ENCODE measurements around the gene NTSR2. TPM values are rescaled to one million over a fixed set of nuclear protein-coding genes. Genes with fewer than 3 reads are reported as not detected.

Gene NTSR2
- polyA plus RNA-seq, 4 donors: 0.06 TPM; not detected in 3

- H3K4me3 ChIP-seq (ENCODE audit: low read depth in 1 of 3, low read length in 3 of 3): no peak overlapping the region
- WGBS, 3 donors: 79 to 92% (median 79%) methylated on average over 2 of the region's 2 CpGs
- H3K36me3 ChIP-seq (ENCODE audit: control insufficient read depth in 3 of 3, insufficient read depth in 2 of 3, low read depth in 1 of 3, low read length in 3 of 3): no peaks in the 10 kb centered on the region
- no peaks in the 10 kb centered on the region for H3K9me3 ChIP-seq (ENCODE audit: control insufficient read depth in 2 of 2, insufficient read depth in 1 of 2, low read depth in 1 of 2, low read length in 1 of 2)
- DNase-seq (no peak), FAIRE-seq (no peak)
- no peaks in the 10 kb centered on the region for H3K4me1 ChIP-seq (ENCODE audit: control insufficient read depth in 3 of 3, insufficient read depth in 2 of 3, low read depth in 1 of 3, low read length in 2 of 3)
- no peak overlapping the region for H3K27ac ChIP-seq (ENCODE audit: low read depth in 1 of 3, low read length in 2 of 3)
- peaks cover 0 to 8% (median 0%) of the 10 kb centered on the region in 3 donors for H3K27me3 ChIP-seq (ENCODE audit: control insufficient read depth in 3 of 3, insufficient read depth in 3 of 3, low read length in 3 of 3)
Measured at GRCh38 chr2:11712866-11713265, 42.9 kb upstream of the NTSR2 start.

- FAIRE-seq (no peak), DNase-seq (no peak)
- Histone ChIP-seq H3K27ac (ENCODE audit: low read depth in 1 of 3, low read length in 2 of 3) (no peak overlapping the region), H3K4me3 (ENCODE audit: low read depth in 1 of 3, low read length in 3 of 3) (no peak overlapping the region), H3K27me3 (ENCODE audit: control insufficient read depth in 3 of 3, insufficient read depth in 3 of 3, low read length in 3 of 3) (peaks cover 0 to 8% (median 0%) of the 10 kb centered on the region in 3 donors), H3K4me1 (ENCODE audit: control insufficient read depth in 3 of 3, insufficient read depth in 2 of 3, low read depth in 1 of 3, low read length in 2 of 3) (no peaks in the 10 kb centered on the region), H3K36me3 (ENCODE audit: control insufficient read depth in 3 of 3, insufficient read depth in 2 of 3, low read depth in 1 of 3, low read length in 3 of 3) (no peaks in the 10 kb centered on the region), H3K9me3 (ENCODE audit: control insufficient read depth in 2 of 2, insufficient read depth in 1 of 2, low read depth in 1 of 2, low read length in 1 of 2) (no peaks in the 10 kb centered on the region)
- WGBS, 3 donors: 77 to 83% (median 81%) methylated on average over 8 of the region's 8 CpGs
Measured at GRCh38 chr2:11711751-11712150, 41.8 kb upstream of the NTSR2 start.

GRCh38 chr2:11711354-11711716 lies 41.3 kb upstream of the NTSR2 start:
- Histone ChIP-seq H3K4me1 (ENCODE audit: control insufficient read depth in 3 of 3, insufficient read depth in 2 of 3, low read depth in 1 of 3, low read length in 2 of 3) (no peaks in the 10 kb centered on the region), H3K27ac (ENCODE audit: low read depth in 1 of 3, low read length in 2 of 3) (no peak overlapping the region), H3K36me3 (ENCODE audit: control insufficient read depth in 3 of 3, insufficient read depth in 2 of 3, low read depth in 1 of 3, low read length in 3 of 3) (no peaks in the 10 kb centered on the region), H3K27me3 (ENCODE audit: control insufficient read depth in 3 of 3, insufficient read depth in 3 of 3, low read length in 3 of 3) (peaks cover 0 to 8% (median 0%) of the 10 kb centered on the region in 3 donors), H3K4me3 (ENCODE audit: low read depth in 1 of 3, low read length in 3 of 3) (no peak overlapping the region), H3K9me3 (ENCODE audit: control insufficient read depth in 2 of 2, insufficient read depth in 1 of 2, low read depth in 1 of 2, low read length in 1 of 2) (no peaks in the 10 kb centered on the region)
- DNase-seq (no peak), FAIRE-seq (no peak)
- 56 to 82% (median 75%) methylated on average over 1 of the region's 1 CpG for WGBS, 3 donors

GRCh38 chr2:11710632-11711353 lies 40.8 kb upstream of the NTSR2 start:
- peaks cover 0 to 4% (median 0%) of the 10 kb centered on the region in 3 donors for H3K27me3 ChIP-seq (ENCODE audit: control insufficient read depth in 3 of 3, insufficient read depth in 3 of 3, low read length in 3 of 3)
- H3K4me3 ChIP-seq (ENCODE audit: low read depth in 1 of 3, low read length in 3 of 3): no peak overlapping the region
- no peaks in the 10 kb centered on the region for H3K36me3 ChIP-seq (ENCODE audit: control insufficient read depth in 3 of 3, insufficient read depth in 2 of 3, low read depth in 1 of 3, low read length in 3 of 3)
- no peaks in the 10 kb centered on the region for H3K9me3 ChIP-seq (ENCODE audit: control insufficient read depth in 2 of 2, insufficient read depth in 1 of 2, low read depth in 1 of 2, low read length in 1 of 2)
- no peak overlapping the region for H3K27ac ChIP-seq (ENCODE audit: low read depth in 1 of 3, low read length in 2 of 3)
- no peaks in the 10 kb centered on the region for H3K4me1 ChIP-seq (ENCODE audit: control insufficient read depth in 3 of 3, insufficient read depth in 2 of 3, low read depth in 1 of 3, low read length in 2 of 3)
- FAIRE-seq: no peak
- no peak for DNase-seq
- 45 to 56% (median 54%) methylated on average over 3 of the region's 3 CpGs for WGBS, 3 donors

- no peak for FAIRE-seq
- Histone ChIP-seq H3K4me3 (ENCODE audit: low read depth in 1 of 3, low read length in 3 of 3) (no peak overlapping the region), H3K4me1 (ENCODE audit: control insufficient read depth in 3 of 3, insufficient read depth in 2 of 3, low read depth in 1 of 3, low read length in 2 of 3) (no peaks in the 10 kb centered on the region), H3K27me3 (ENCODE audit: control insufficient read depth in 3 of 3, insufficient read depth in 3 of 3, low read length in 3 of 3) (peaks cover 0 to 3% (median 0%) of the 10 kb centered on the region in 3 donors), H3K27ac (ENCODE audit: low read depth in 1 of 3, low read length in 2 of 3) (no peak overlapping the region), H3K9me3 (ENCODE audit: control insufficient read depth in 2 of 2, insufficient read depth in 1 of 2, low read depth in 1 of 2, low read length in 1 of 2) (no peaks in the 10 kb centered on the region), H3K36me3 (ENCODE audit: control insufficient read depth in 3 of 3, insufficient read depth in 2 of 3, low read depth in 1 of 3, low read length in 3 of 3) (no peaks in the 10 kb centered on the region)
- WGBS, 3 donors: 45 to 79% (median 53%) methylated on average over 3 of the region's 3 CpGs
- no peak for DNase-seq
Measured at GRCh38 chr2:11710210-11710609, 40.2 kb upstream of the NTSR2 start.

- DNase-seq (no peak), FAIRE-seq (no peak)
- H3K4me3 ChIP-seq (ENCODE audit: low read depth in 1 of 3, low read length in 3 of 3): no peak overlapping the region
- no peak overlapping the region for H3K27ac ChIP-seq (ENCODE audit: low read depth in 1 of 3, low read length in 2 of 3)
- no peaks in the 10 kb centered on the region for H3K36me3 ChIP-seq (ENCODE audit: control insufficient read depth in 3 of 3, insufficient read depth in 2 of 3, low read depth in 1 of 3, low read length in 3 of 3)
- H3K9me3 ChIP-seq (ENCODE audit: control insufficient read depth in 2 of 2, insufficient read depth in 1 of 2, low read depth in 1 of 2, low read length in 1 of 2): no peaks in the 10 kb centered on the region
- no peaks in the 10 kb centered on the region for H3K4me1 ChIP-seq (ENCODE audit: control insufficient read depth in 3 of 3, insufficient read depth in 2 of 3, low read depth in 1 of 3, low read length in 2 of 3)
- H3K27me3 ChIP-seq (ENCODE audit: control insufficient read depth in 3 of 3, insufficient read depth in 3 of 3, low read length in 3 of 3): peaks cover 0 to 3% (median 0%) of the 10 kb centered on the region in 3 donors
- WGBS, 3 donors: 91 to 93% (median 92%) methylated on average over 8 of the region's 8 CpGs
Measured at GRCh38 chr2:11709293-11709692, 39.3 kb upstream of the NTSR2 start.

GRCh38 chr2:11708106-11708505 lies 38.1 kb upstream of the NTSR2 start:
- H3K36me3 ChIP-seq (ENCODE audit: control insufficient read depth in 3 of 3, insufficient read depth in 2 of 3, low read depth in 1 of 3, low read length in 3 of 3): no peaks in the 10 kb centered on the region
- FAIRE-seq (no peak), DNase-seq (no peak)
- H3K4me3 ChIP-seq (ENCODE audit: low read depth in 1 of 3, low read length in 3 of 3): no peak overlapping the region
- no peaks in the 10 kb centered on the region for H3K9me3 ChIP-seq (ENCODE audit: control insufficient read depth in 2 of 2, insufficient read depth in 1 of 2, low read depth in 1 of 2, low read length in 1 of 2)
- no peaks in the 10 kb centered on the region for H3K4me1 ChIP-seq (ENCODE audit: control insufficient read depth in 3 of 3, insufficient read depth in 2 of 3, low read depth in 1 of 3, low read length in 2 of 3)
- peaks cover 0 to 3% (median 0%) of the 10 kb centered on the region in 3 donors for H3K27me3 ChIP-seq (ENCODE audit: control insufficient read depth in 3 of 3, insufficient read depth in 3 of 3, low read length in 3 of 3)
- WGBS, 3 donors: 83 to 86% (median 85%) methylated on average over 3 of the region's 3 CpGs
- H3K27ac ChIP-seq (ENCODE audit: low read depth in 1 of 3, low read length in 2 of 3): no peak overlapping the region

- Histone ChIP-seq H3K27me3 (ENCODE audit: control insufficient read depth in 3 of 3, insufficient read depth in 3 of 3, low read length in 3 of 3) (peaks cover 0 to 3% (median 0%) of the 10 kb centered on the region in 3 donors), H3K9me3 (ENCODE audit: control insufficient read depth in 2 of 2, insufficient read depth in 1 of 2, low read depth in 1 of 2, low read length in 1 of 2) (no peaks in the 10 kb centered on the region), H3K4me1 (ENCODE audit: control insufficient read depth in 3 of 3, insufficient read depth in 2 of 3, low read depth in 1 of 3, low read length in 2 of 3) (no peaks in the 10 kb centered on the region), H3K4me3 (ENCODE audit: low read depth in 1 of 3, low read length in 3 of 3) (no peak overlapping the region), H3K36me3 (ENCODE audit: control insufficient read depth in 3 of 3, insufficient read depth in 2 of 3, low read depth in 1 of 3, low read length in 3 of 3) (no peaks in the 10 kb centered on the region), H3K27ac (ENCODE audit: low read depth in 1 of 3, low read length in 2 of 3) (no peak overlapping the region)
- DNase-seq: no peak
- no peak for FAIRE-seq
- WGBS, 3 donors: 89 to 92% (median 91%) methylated on average over 3 of the region's 3 CpGs
Measured at GRCh38 chr2:11705711-11706110, 35.7 kb upstream of the NTSR2 start.

- H3K27me3 ChIP-seq (ENCODE audit: control insufficient read depth in 3 of 3, insufficient read depth in 3 of 3, low read length in 3 of 3): peaks cover 0 to 3% (median 0%) of the 10 kb centered on the region in 3 donors
- H3K4me3 ChIP-seq (ENCODE audit: low read depth in 1 of 3, low read length in 3 of 3): no peak overlapping the region
- FAIRE-seq (no peak), DNase-seq (no peak)
- no peaks in the 10 kb centered on the region for H3K9me3 ChIP-seq (ENCODE audit: control insufficient read depth in 2 of 2, insufficient read depth in 1 of 2, low read depth in 1 of 2, low read length in 1 of 2)
- no peak overlapping the region for H3K27ac ChIP-seq (ENCODE audit: low read depth in 1 of 3, low read length in 2 of 3)
- H3K4me1 ChIP-seq (ENCODE audit: control insufficient read depth in 3 of 3, insufficient read depth in 2 of 3, low read depth in 1 of 3, low read length in 2 of 3): no peaks in the 10 kb centered on the region
- WGBS, 3 donors: 72 to 86% (median 75%) methylated on average over 4 of the region's 4 CpGs
- H3K36me3 ChIP-seq (ENCODE audit: control insufficient read depth in 3 of 3, insufficient read depth in 2 of 3, low read depth in 1 of 3, low read length in 3 of 3): no peaks in the 10 kb centered on the region
Measured at GRCh38 chr2:11705063-11705462, 35.1 kb upstream of the NTSR2 start.
